NCI-H774 (cell line): ENCODE data around the gene CFAP97D2.

Experiments used
- DNase-seq: peaks from one replicate; lab custom pipeline; 2025; lab: John Stamatoyannopoulos, UW

Gene CFAP97D2

GRCh38 chr13:114269281-114269770 lies 90.3 kb downstream of the CFAP97D2 start:
- DNase-seq = no peak
